HTERT RPE-1 (cell line): ENCODE data around the gene POLRMT.
"Not testable (repeated sequence)": the region's sequence is repeated elsewhere in the genome, so short reads cannot be mapped to it uniquely, and the experiment has no call there.

Source experiments
- in situ Hi-C: fragments of 300-500 bp; cut with MboI; formaldehyde crosslinking; loops from 4 replicates; pipeline ENCODE4 v1.14.3; 2020; ENCODE audit warnings: low sequenced_read_pairs

POLRMT gene

DNA sequence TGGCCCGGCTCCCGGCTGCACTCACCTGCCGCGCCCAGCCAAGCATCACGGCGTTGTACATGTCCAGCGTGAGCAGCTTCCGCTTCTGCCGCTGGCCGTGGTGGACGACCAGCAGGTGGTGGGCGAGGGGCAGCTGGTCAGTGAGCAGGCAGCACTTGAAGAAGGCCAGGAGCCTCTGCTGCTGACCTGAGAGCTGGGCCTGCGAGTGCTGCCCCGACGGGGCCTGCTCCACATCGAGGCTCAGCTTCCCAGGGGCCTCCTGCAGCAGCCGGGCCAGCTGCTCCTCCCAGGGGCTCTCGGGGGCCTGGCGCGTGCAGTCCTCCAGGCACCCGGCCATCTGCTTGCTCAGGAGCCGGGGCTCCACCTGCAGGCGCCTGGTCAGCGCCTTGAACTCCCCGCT lies 3.8 kb downstream of the POLRMT start:
- in situ Hi-C loops, result not testable (repeated sequence)

GRCh38 chr19:628168-628567 lies 5.2 kb downstream of the POLRMT start:
- in situ Hi-C loops, result no loop called here

- in situ Hi-C loops, result not testable (repeated sequence)
Observed at GRCh38 chr19:626566-626965, 6.8 kb downstream of the POLRMT start.

DNA sequence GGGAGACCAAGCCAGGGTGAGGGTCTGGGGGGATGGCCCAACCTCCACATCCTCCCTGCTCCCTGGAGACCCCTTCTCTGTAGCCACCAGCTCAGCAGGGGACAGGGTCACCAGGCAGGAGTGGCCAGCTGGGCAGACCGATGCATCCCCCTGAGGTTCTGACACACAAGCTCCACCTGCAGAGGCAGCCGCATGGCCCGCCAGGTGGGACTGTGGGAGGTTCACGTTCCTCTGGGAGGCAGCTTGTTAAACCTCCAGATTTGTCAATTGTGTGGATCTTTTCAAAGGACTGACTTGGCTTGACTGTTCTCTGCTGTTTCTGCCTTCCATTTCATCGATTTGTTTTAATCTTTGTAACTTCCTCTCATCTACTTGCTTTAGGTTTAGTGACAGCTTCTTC lies 8.1 kb downstream of the POLRMT start:
- in situ Hi-C loops, result no loop called here

DNA sequence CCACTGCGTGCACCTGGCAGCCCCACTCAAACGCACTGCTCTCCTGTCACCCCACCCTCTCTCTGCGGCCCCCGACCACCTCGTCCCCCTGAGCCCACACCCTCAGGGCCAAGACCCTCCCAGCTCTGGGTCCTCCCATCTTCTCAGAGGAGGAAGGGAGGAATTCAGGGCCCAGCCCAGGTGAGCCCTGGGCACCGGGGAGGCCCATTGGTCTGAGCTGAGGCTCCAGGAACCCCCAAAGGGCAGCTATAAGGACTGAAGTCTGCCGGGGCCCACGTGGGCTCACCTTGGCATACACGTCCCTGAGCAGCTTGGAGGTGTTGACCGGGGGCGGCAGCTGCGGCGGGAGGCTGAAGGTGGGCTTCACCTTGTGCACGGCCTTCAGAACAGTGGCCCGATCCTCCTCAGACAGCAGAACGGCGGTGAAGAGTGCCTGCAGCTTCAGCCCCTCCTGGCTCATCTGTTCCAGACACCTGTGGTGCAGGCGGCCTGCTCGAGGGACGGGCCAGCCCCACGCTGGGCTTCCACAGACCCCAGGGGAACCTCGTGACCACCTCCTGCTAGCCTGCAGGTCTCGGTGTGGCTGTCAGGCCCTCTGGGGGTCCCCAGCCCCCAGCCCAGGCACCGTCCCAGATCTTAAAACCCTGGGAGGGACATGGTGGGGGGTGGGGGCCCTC lies 8.8 kb downstream of the POLRMT start:
- in situ Hi-C loops, result no loop called here

- in situ Hi-C loops, result no loop called here
Observed at GRCh38 chr19:623974-624373, 9.4 kb downstream of the POLRMT start.

- in situ Hi-C loops, result no loop called here
Observed at GRCh38 chr19:623175-623916, 10.0 kb downstream of the POLRMT start.

- in situ Hi-C loops, result no loop called here
Observed at GRCh38 chr19:622666-623065, 10.7 kb downstream of the POLRMT start.

DNA sequence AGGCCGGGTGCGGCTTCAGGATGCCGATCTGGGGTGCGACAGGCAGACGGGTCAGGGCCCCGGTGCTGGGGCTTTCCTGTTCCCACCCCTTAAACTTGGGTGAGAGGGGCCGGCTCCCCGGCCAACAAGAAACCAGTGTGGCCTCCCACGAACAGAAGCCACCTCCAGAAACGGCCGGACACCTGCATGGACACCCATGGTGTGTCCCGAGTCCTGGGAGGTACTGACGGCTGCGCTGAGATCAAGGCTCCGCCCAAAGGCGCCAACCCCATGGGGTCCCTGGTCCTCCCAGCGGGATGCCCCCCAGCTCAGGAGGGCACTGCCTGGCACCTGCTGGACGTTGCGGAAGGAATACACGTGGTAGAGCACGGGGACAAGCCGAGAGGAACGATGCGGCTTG lies 11.5 kb downstream of the POLRMT start:
- in situ Hi-C loops, result no loop called here

- in situ Hi-C loops, result not testable (repeated sequence)
Observed at GRCh38 chr19:621191-621590, 12.1 kb downstream of the POLRMT start.

GRCh38 chr19:620166-620862 lies 13.0 kb downstream of the POLRMT start:
- in situ Hi-C loops, result no loop called here

DNA sequence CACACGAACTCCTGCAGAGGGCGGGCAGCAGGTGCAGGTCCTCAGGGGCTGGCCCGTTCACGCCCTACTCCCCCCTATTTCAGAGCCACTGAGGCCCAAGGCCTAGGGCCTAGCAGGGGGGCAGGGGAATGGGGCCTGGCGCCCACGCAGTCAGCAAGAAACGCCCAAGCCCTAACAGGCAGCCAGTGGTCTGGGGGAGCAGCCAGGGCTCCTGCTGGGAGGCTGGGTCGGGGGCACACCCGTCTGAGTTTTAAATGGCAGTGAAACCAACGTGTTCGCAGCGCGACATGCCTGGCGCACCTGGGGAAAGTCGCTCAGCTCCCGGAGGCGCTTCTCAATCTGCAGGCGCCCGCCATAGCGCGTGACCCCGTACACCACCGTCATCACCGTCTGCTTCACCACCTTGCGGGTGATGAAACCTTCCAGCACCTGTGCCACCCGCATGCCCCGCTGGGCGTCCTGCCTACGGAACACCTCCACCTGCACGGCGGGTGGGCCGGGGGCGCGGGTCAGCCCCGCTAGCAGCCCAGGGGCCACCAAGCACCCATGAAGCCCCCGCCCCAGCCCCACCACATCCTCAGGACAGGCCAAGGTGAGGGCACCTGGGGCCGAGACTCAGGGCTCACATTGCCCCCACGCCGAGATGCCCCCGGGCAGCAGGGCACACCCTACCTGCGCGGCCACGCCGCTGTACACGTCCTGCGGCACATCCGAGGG lies 13.9 kb downstream of the POLRMT start:
- in situ Hi-C loops, result no loop called here

- in situ Hi-C loops, result no loop called here
Observed at GRCh38 chr19:618674-619285, 14.6 kb downstream of the POLRMT start.

GRCh38 chr19:618247-618619 lies 15.1 kb downstream of the POLRMT start:
- in situ Hi-C loops, result no loop called here

DNA sequence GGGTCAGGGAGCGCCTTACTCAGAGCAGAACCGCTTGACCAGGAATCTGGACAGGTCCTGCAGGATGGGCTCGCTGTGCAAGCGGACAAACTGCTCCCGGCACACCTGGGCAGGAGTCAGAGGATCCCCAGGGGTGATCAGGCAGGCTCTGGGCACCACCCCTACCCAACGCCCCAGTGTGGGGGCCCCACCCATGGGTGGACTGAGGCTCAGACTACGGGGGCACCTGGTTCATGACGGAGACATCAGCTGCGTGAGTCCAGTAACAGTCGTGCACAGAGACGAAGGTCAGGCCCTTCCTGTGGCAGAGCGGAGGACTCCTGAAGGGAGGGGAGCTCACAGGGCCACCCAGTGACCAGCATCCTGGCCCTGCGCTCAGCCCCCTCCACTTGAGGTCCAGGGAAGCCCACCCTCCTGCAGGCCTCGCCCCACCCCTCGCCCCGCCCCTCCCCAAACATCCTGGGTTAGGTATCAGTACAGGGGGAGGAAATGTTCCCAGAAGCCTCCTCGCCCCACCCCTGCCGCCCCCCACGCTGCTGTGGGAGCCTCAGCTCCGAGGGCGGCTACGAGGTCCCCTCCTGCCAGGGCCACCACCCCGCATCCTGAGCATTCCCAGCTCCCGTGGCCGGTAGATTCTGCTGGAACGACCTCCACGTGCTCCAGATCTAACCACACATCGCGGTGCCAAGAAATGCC lies 15.6 kb downstream of the POLRMT start:
- in situ Hi-C loops, result no loop called here

DNA sequence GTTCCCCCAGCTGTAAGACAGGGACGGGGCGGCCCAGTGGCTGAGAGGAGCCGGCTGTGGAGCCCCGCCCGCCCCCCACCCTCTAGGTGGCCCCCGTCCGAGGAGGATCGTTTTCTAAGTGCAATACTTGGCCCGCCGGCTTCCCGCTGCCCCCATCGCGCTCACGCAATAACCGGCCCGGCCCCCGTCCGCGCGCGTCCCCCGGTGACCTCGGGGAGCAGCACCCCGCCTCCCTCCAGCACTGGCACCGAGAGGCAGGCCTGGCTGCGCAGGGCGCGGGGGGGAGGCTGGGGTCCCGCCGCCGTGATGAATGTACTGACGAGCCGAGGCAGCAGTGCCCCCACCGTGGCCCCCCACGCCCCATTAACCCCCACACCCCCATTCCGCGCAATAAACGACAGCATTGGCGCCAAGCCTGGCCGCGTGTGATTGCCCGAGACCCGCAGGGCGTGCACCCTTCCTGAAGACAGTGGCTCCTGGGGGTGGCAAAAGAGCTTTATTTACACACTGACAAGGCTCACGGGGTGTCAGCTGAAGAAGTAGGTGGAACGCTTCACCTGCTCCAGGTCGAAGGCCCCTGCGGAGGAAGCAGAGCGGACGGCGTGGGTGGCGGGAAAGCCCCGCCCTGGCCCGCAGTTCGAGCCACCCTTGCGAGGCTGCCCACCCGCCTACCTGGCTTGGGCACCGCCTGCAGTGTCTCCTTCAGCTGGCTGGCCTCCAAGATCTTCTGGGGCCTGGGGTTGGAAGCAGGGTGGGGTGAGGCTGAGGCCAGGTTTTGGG lies 16.4 kb downstream of the POLRMT start:
- in situ Hi-C loops, result no loop called here

- in situ Hi-C loops, result no loop called here
Observed at GRCh38 chr19:616062-616700, 17.2 kb downstream of the POLRMT start.

- in situ Hi-C loops, result no loop called here
Observed at GRCh38 chr19:615619-616018, 17.7 kb downstream of the POLRMT start.
